Neural cell (in vitro differentiated cells): ENCODE results near the gene FGF6.

ENCODE experiments used
- CTCF ChIP-seq: fragments of 450-650 bp; IDR thresholded peaks from 2 replicates; pipeline ENCODE4 v1.5.1; 2014; ENCODE audit warnings: antibody characterized with exemption, mild to moderate bottlenecking, moderate library complexity; ENCODE audit not compliant: poor library complexity, severe bottlenecking
- EP300 ChIP-seq: fragments of 450-650 bp; conservative IDR thresholded peaks from 2 replicates; pipeline ENCODE4 v1.6.1; 2014; ENCODE audit warnings: antibody characterized with exemption, mild to moderate bottlenecking, moderate library complexity; ENCODE audit not compliant: poor library complexity, severe bottlenecking
- MXI1 ChIP-seq: fragments of 450-650 bp; conservative IDR thresholded peaks from 2 replicates; pipeline ENCODE4 v1.6.1; 2014; ENCODE audit warnings: antibody characterized with exemption, mild to moderate bottlenecking; ENCODE audit not compliant: poor library complexity, severe bottlenecking
- POLR2AphosphoS5 ChIP-seq: IDR thresholded peaks from 2 replicates; pipeline ENCODE4 v1.6.1; 2012
- RAD21 ChIP-seq: fragments of 450-650 bp; conservative IDR thresholded peaks from 2 replicates; pipeline ENCODE4 v1.6.1; 2014; ENCODE audit warnings: antibody characterized with exemption, mild to moderate bottlenecking, moderate library complexity
- REST ChIP-seq: IDR thresholded peaks from 2 replicates; pipeline ENCODE4 v1.6.1; 2012; ENCODE audit warnings: borderline replicate concordance
- TAF1 ChIP-seq: IDR thresholded peaks from 2 replicates; pipeline ENCODE4 v1.6.1; 2012; ENCODE audit warnings: low read depth

- no peak for TF ChIP-seq CTCF
- no peak for TF ChIP-seq REST
- TF ChIP-seq MXI1: no peak
- TF ChIP-seq RAD21: no peak
- TF ChIP-seq POLR2AphosphoS5: no peak
- TF ChIP-seq EP300: no peak
- no peak for TF ChIP-seq TAF1
Observed at GRCh38 chr12:4423528-4424195, 22.0 kb downstream of the FGF6 start.
